NCI-H1417 (cell line): ENCODE measurements around the gene CYP2A13.
"Not testable (repeated sequence)": the region's sequence is repeated elsewhere in the genome, so short reads cannot be mapped to it uniquely, and the experiment has no call there.

Source experiments
- DNase-seq, 3 experiments: peaks; one replicate each; lab custom pipeline; 2025; lab: John Stamatoyannopoulos, UW

CYP2A13 gene

DNA sequence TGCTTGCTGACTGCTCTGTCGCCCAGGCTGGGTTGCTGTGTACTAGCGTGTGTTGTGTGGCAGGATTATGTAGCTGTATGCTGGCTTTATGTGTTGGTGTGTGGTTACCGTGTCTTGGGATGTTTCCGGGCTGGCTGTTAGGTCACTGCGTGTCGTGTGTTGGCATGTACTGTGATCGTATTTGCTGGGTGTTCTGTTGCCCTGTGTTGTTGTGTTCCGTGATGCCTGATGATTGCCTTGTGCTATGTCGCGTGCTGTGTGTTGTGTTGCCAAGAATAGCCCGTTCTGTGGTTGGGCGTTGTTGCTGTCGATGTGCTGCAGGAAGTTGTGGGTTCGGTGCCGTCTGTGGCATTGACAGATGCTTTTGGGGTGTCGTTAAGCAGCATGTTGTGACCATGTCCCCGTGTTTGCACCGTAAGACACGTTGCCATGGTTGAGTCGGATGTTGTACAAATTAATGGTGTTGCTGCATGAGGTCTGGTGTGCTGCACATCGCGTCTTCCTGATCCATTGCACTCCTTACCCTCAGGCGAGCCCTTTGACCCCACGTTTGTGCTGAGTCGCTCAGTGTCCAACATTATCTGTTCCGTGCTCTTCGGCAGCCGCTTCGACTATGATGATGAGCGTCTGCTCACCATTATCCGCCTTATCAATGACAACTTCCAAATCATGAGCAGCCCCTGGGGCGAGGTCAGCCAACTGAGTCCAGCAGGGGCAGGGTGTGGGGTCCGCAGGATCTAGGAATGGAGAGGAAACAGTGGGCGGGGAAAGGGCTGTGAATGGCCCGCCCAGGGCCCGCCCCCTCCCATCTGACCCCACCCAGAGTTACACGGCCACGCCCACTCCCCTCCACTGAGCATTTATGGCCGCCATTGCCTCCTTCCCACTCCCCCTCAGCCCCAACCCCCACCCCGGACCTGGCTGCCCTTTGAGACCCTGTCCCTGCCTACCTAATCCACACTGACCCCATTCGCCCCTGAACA lies 33.0 kb downstream of the CYP2A13 start:
- not testable (repeated sequence) for DNase-seq

DNA sequence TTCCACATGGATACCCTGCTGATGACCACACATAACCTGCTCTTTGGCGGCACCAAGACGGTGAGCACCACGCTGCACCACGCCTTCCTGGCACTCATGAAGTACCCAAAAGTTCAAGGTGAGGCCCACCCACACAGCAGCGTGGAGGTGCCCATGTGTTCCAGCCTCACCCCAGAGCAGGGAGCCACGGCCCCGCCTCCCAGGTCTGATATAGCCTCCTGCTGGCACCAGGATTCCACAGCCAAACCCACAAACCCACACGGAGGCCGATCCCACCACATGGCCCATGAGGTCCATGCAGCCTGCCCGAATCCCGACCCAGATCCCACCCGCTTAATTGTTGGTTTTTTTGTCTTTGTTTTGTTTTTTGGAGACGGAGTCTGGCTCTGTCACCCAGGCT lies 34.6 kb downstream of the CYP2A13 start:
- DNase-seq: not testable (repeated sequence)

DNA sequence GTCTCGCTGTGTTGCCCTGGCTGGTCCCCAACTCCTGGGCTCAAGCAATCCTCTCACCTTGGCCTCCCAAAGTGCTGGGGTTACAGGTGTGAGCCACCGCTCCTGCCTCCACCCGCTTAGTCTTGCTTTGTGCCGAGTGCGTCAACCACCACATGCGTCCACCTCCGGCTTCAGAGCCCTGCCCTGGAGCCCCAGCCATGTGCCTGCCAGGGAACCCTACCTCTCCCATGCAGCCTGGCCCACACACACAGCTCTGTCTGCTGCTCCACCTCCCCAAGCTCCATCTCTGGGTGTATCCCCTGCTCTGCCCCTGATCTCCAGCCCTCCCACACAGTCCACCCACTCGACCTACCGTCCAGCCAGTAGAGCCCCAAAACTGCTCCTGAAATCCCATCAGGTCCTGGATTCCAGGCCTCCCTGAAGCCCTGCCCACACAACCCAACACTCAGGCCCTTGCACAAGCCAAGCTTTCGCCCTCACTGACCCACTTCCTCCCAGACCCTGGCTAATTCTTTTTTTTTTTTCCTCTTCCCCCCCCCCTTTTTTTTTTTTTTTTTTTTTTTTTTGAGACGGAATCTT lies 35.6 kb downstream of the CYP2A13 start:
- no peak for DNase-seq

DNA sequence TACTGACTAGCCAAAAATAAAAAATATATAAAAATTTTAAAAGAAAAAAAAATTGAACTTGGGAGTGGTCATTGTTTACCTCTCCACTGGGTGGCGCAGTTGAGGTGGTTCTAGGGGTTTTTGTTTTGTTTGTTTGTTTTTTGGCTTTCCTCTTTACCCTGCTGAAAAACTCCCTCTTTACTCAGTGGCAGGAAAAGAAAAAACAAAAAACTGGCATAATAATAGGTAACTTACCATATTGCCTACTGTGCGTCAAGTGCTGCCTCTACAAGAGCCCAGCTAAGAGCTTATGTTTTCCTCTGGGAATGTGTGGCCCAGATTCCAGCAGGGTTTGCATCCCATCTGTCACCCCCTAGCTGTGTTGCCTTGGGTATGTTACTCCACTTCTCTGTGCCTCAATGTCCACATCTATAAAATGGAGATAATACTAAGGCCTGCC lies 38.5 kb downstream of the CYP2A13 start:
- not testable (repeated sequence) for DNase-seq

DNA sequence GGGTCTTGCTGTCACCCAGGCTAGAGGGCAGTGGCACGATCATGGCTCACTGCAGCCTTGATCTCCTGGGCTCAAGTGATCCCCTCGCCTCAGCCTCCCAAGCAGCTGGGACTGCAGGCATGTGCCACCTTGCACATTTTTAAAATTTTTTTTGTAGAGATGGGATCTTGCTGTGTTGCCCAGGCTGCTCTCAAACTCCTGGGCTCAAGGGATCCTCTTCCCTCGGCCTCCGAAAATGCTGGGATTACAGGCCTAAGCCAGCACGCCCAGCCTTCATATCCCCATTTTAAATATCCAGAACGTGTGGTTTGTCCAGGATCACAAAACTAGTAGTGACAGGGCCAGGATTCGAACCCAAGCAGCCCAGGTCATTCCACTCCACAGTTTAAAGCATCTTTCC lies 39.1 kb downstream of the CYP2A13 start:
- DNase-seq: not testable (repeated sequence)

DNA sequence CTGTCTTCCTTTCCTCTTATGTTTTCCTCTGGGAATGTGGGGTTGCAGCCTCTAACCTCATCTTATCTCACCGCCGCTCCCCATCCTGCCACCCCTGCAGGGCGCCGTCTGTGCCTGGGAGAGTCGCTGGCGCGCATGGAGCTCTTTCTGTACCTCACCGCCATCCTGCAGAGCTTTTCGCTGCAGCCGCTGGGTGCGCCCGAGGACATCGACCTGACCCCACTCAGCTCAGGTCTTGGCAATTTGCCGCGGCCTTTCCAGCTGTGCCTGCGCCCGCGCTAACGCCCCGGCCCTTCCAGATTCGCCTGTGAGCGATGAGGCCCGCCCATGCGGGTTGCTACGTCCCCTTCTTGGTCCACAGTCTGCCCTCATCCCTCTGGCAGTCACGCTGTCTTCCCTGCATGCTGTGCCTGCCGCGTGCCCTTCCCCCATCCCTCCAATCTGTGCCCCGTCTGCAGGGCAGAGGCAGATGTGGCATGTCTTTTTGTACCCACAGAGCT lies 39.6 kb downstream of the CYP2A13 start:
- DNase-seq: peak in 2 of 3 experiments; percentile 27 to 61

DNA sequence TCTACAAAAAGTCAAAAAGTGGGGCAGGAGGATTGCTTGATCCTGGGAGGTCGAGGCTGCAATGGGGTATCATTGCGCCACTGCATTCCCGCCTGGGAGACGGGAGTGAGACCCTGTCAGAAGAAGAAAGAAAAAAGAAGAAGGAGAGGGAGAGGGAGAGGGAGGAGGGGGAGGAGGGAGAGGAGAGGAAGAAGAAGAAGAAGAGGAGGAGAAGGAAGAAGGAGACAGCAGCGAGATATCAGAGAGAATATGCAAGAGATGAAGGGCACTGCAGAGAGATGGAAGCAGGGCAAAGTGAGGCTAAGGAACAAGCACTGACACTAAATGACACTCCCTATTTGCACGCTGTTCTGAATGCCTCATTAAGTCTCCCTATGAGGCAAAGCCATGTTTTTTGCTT lies 40.4 kb downstream of the CYP2A13 start:
- no peak for DNase-seq

DNA sequence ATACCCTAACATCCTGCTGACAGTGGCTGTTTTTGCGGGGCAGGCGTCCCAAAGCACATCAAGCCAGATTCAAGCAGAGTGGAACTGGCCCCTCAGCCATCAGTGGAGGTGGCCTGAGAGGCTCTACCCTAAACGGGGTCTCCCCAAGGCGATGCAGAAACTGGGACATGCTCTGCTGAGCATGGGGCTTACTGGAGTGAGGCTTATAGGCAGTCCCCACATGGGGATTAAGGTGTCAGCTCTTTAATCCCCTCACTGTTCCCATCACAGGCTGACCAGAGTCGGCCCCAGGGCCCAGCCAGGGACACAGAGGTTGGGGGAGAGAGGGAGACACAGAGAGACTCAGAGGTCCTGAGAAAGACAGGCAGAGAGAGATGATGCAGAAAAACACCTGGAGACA lies 42.9 kb downstream of the CYP2A13 start:
- DNase-seq: no peak

DNA sequence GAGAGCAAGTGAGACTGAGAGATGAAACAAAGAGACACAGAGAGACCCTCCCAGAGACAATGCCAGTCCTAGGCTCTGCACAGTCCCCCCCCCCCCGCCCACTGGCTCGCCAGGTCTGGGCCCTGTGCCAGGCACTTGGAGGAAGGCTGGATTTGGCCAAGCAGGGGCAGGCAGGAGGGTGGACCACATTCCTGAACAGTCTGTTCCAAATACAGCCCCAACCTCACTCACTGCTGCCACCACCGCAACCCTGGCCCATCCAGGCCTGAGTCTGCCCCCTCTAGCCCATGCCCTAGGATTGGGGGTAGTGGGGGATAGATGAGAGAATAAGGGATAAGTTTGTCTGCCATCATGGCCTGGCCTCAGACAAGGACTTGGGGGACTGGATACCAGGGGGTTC lies 45.0 kb downstream of the CYP2A13 start:
- no peak for DNase-seq

DNA sequence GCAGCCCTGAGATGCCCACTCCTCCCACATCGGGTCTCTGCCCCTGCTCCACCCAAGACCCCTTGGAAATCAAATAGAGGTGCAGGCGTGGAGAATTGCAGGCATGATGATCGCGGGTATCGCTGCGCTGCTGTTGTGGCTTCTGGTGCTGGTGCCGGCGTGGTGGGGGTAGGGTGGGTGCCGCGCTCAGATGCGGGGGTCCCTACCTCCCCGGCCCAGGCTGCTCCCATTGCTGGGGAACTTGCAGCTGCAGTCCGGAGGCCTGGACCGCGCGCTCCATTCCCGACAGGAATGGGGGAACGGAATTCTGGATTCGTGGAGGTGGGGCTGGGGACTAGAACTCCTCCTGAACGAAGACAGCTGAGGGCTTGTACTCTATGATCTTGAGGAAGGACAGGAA lies 46.4 kb downstream of the CYP2A13 start:
- DNase-seq: no peak

DNA sequence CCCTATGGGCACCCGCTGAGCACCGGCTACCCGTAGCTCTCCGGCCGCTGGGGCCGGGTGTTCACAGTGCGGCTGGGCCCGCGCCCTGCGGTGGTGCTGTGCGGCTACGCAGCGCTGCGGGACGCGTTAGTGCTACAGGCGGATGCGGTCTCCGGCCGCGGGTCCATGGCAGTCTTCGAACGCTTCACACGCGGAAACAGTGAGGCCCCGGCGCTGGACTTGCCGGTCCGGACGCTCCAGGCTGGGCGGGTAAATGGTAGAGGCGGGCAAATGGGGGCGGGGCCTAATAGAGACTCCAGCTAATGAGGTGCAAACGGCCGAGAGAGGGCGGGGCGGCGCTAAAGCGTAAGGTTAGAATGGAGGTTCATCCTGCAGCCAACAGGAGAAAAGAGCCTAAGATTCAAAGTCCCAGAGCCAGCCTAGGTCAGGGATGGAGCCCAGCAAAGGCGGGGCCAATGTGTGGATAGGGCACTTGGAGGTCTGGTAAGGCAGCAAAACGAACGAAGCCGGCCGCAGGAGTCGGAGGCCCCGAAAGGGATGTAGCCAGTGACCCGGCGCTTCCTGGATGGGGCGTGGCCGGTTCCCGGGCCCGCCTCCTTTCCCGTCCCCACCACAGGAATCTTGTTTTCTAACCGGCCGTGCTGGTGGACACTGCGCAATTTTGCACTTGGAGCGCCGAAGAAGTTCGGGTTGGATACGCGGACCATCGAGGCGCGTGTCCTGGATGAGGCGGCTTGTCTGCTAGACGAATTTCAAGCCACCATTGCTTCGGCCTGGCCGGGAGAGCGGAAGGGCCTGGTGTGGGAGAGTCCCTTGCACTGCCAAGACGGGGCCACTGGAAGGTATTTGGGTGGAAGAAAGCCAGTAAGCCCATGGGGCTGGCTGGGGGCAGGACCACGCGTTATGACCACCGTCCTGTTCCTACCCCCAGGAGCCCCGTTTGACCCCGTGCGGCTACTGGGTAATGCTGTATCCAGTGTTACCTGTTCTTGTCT lies 47.4 kb downstream of the CYP2A13 start:
- not testable (repeated sequence) for DNase-seq

DNA sequence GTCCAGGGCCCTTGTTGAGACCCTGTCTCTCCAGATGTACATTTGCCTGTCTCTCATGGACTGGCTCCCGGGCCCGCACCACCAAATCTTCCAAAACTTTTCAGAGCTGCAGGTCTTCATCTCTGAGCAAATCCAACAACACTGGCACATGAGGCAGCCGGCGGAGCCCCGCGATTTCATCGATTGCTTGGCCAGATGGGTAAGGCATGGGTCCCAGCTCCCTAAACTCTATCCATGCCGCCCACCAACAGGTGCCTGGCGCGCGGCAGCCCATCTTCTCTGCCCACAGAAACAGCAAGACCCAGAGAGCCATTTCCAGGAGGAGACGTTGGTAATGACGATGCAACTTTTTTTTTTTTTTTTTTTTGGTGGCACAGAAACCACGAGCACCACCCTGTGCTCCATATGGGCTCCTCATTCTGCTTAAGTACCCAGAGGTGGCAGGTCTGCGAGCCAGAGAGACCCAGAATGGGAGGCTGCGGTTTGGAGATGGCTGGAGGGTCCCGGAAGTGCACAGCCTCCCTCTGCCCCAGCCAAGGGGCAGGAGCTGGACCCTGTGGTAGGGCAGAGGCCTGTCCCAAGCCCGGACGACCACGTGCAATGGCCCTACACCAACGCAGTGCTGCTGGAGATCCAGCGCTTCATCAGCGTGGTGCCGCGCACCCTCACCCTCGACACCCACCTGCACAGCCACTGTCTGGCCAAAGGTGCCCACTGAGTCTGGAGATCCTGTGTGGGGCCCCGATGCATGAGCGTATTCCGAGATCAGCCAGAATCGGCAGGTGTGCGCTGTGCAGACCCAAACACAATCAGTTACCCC lies 48.6 kb downstream of the CYP2A13 start:
- no peak for DNase-seq

DNA sequence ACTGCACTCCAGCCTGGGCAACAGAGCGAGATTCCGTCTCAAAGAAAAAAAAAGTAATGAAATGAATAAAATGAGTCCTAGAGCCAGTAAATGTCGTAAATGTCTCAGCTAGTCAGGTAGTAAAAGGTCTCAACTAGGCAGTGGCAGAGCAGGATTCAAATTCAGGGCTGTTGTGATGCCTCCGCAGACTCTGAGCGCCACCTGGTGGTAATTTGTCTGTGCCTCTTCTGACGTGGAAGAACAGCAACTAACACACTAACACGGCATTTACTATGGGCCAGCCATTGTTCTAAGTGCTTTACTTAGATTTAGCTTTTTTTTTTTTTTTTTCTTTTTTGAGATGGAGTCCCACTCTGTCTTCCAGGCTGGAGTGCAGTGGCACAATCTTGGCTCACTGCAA lies 56.2 kb downstream of the CYP2A13 start:
- peak; percentile 21 to 70 (median 70) for DNase-seq
